ENCODE results near the gene CERS6. TPM values are rescaled to one million over a fixed set of nuclear protein-coding genes. Genes with fewer than 3 reads are reported as not detected.

Gene CERS6
- total and polyA plus RNA-seq, 11 donors = 22.1 to 78.0 (median 62.2) TPM

GRCh38 chr2:168564641-168565040, 108.6 kb downstream of the CERS6 start:
- DNase-seq (no peak), ATAC-seq (no peak)
- Histone ChIP-seq H3K36me3 (peaks cover 0 to 8% (median 0%) of the 10 kb centered on the region in 9 donors), H3K27ac (peak overlapping the region in 4 of 12 donors; percentile 11 to 30 (median 18)), H3K27me3 (no peaks in the 10 kb centered on the region), H3K9me3 (no peaks in the 10 kb centered on the region), H3K4me1 (peaks cover 0 to 58% (median 34%) of the 10 kb centered on the region in 12 donors), H3K4me3 (no peak overlapping the region)
- intact Hi-C loops (cut with DNase I) = loop anchor here in 1 of 10 donors (5.0 kb wide), 1 partner anchor 78 kb away; no protein-coding TSS in a partner anchor
- TF ChIP-seq CTCF (IDR thresholded peaks at IDR 0.05) = no peak
- TF ChIP-seq POLR2A (IDR thresholded peaks at IDR 0.05) = no peak

DNA sequence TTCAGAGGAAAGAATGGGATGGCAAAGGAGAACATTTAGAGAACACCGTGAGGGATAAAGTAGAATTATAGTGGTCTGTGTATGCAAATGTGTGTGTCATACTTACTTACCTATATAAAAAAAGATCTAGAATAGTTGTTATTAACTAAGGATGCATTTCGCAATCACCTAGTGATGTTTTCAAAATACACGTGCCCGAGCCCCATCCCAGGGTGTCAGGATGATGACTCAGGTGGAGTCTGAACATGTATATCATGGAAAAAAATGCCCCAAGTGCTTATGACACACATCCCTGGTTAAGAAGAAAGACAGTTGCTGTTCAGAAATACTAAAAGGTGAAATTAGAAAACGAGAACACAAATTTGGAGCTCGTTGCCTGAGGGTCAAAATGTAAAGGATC, 109.0 kb downstream of the CERS6 start:
- Histone ChIP-seq H3K27me3 (no peaks in the 10 kb centered on the region), H3K9me3 (no peaks in the 10 kb centered on the region), H3K27ac (peak overlapping the region in 4 of 12 donors; percentile 2 to 30 (median 14)), H3K4me1 (peaks cover 0 to 62% (median 39%) of the 10 kb centered on the region in 12 donors), H3K36me3 (peaks cover 0 to 8% (median 0%) of the 10 kb centered on the region in 9 donors), H3K4me3 (no peak overlapping the region)
- intact Hi-C loops (cut with DNase I) = loop anchor here in 1 of 10 donors (5.0 kb wide), 1 partner anchor 77 kb away; no protein-coding TSS in a partner anchor
- TF ChIP-seq POLR2A (IDR thresholded peaks at IDR 0.05) (no peak), CTCF (IDR thresholded peaks at IDR 0.05) (no peak)
- DNase-seq = no peak
- 80 to 85% (median 82%) methylated on average over 6 of the region's 6 CpGs for WGBS, 4 donors
- no peak for ATAC-seq

GRCh38 chr2:168565512-168565911, 109.4 kb downstream of the CERS6 start:
- no peak overlapping the region for H3K4me3 ChIP-seq
- WGBS, 4 donors = 65 to 72% (median 66%) methylated on average over 2 of the region's 2 CpGs
- H3K4me1 ChIP-seq = peaks cover 0 to 63% (median 41%) of the 10 kb centered on the region in 12 donors
- no peaks in the 10 kb centered on the region for H3K9me3 ChIP-seq
- DNase-seq = no peak
- ATAC-seq = no peak
- H3K27me3 ChIP-seq = no peaks in the 10 kb centered on the region
- peaks cover 0 to 8% (median 0%) of the 10 kb centered on the region in 9 donors for H3K36me3 ChIP-seq
- TF ChIP-seq CTCF (IDR thresholded peaks at IDR 0.05) (no peak), POLR2A (IDR thresholded peaks at IDR 0.05) (no peak)
- H3K27ac ChIP-seq = peak overlapping the region in 1 of 12 donors; percentile 11
- intact Hi-C loops (cut with DNase I) = loop anchor here in 1 of 10 donors (5.0 kb wide), 1 partner anchor 77 kb away; no protein-coding TSS in a partner anchor

- H3K27ac ChIP-seq = peak overlapping the region in 8 of 12 donors; percentile 0 to 80 (median 54)
- no peaks in the 10 kb centered on the region for H3K9me3 ChIP-seq
- ATAC-seq (no peak), DNase-seq (no peak)
- peaks cover 0 to under 1% (median 0%) of the 10 kb centered on the region in 9 donors for H3K36me3 ChIP-seq
- intact Hi-C loops (cut with DNase I) = loop anchor here in 1 of 10 donors (5.0 kb wide), 1 partner anchor 75 kb away; no protein-coding TSS in a partner anchor
- H3K4me1 ChIP-seq = peaks cover 0 to 57% (median 37%) of the 10 kb centered on the region in 12 donors
- no peaks in the 10 kb centered on the region for H3K27me3 ChIP-seq
- H3K4me3 ChIP-seq = no peak overlapping the region
- no peak for TF ChIP-seq POLR2A (IDR thresholded peaks at IDR 0.05)
- TF ChIP-seq CTCF (IDR thresholded peaks at IDR 0.05) = no peak
Measured at GRCh38 chr2:168566974-168567665, 111.0 kb downstream of the CERS6 start.
